Type B pancreatic cell (in vitro differentiated cells): ENCODE measurements around the gene HEG1. TPM values are rescaled to one million over a fixed set of nuclear protein-coding genes. Genes with fewer than 3 reads are reported as not detected.

ENCODE experiments used
- DNase-seq: peaks from one replicate; pipeline ENCODE4 v3.0.0; 2021; ENCODE audit warnings: mixed read lengths; ENCODE audit not compliant: unreplicated experiment; ENCODE audit errors: extremely low spot score
- H3K27ac Mint-ChIP-seq: 2 replicates; pipeline ENCODE4 v1.8.0; 2021; ENCODE audit warnings: mild to moderate bottlenecking, mixed read lengths
- H3K27me3 Mint-ChIP-seq: 2 replicates; pipeline ENCODE4 v1.8.0; 2021; ENCODE audit warnings: mixed read lengths
- H3K36me3 Mint-ChIP-seq: 2 replicates; pipeline ENCODE4 v1.8.0; 2021; ENCODE audit warnings: mixed read lengths
- H3K4me1 Mint-ChIP-seq: one replicate; pipeline ENCODE4 v1.8.0; 2021; ENCODE audit warnings: mixed read lengths; ENCODE audit not compliant: unreplicated experiment
- H3K4me3 Mint-ChIP-seq: 2 replicates; pipeline ENCODE4 v1.8.0; 2021; ENCODE audit warnings: mild to moderate bottlenecking, mixed read lengths
- H3K9me3 Mint-ChIP-seq: 2 replicates; pipeline ENCODE4 v1.8.0; 2021; ENCODE audit warnings: mixed read lengths
- total RNA-seq: library from RNA; stranded (reverse); gene quantifications from 2 replicates; pipeline ENCODE4 v1.2.1, GENCODE V29; 2021; ENCODE audit warnings: low replicate concordance
- TF ChIP-seq, protein P1 (sequence below): fragments of 200-600 bp; sonication (generic); conservative IDR thresholded peaks from 2 replicates; pipeline ENCODE4 v1.5.0; 2021; ENCODE audit warnings: antibody characterized with exemption, mild to moderate bottlenecking

The HEG1 gene
- total RNA-seq, 1 donor from 2014 or later: 43.1 TPM

DNA sequence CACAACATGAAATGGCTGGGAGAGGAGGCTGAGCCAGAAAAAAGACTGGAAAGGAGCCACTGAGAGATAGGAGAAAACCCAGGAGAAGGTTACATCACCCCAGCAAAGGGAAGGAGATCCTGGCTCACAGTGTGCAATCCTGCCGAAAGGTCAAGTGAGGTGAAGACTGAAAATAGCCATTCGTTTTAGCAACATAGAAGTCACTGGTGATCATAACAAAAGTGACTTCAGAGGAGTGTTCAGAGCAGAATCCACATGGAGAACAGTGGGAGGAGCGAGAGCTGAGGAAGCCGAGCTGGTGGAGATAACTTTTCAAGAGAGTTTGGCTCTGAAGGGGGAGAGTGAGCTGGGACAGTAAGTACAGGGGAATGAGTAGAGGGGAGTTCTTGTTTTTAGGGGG, 5.4 kb upstream of the HEG1 start:
- Mint-ChIP-seq H3K4me1 (peaks cover 35% of the 10 kb centered on the region), H3K27ac (peak overlapping the region; percentile 1), H3K27me3 (peaks cover 35% of the 10 kb centered on the region), H3K9me3 (no peaks in the 10 kb centered on the region), H3K4me3 (no peak overlapping the region), H3K36me3 (peaks cover 3% of the 10 kb centered on the region)
- no peak for DNase-seq
- TF ChIP-seq, protein P1, sequence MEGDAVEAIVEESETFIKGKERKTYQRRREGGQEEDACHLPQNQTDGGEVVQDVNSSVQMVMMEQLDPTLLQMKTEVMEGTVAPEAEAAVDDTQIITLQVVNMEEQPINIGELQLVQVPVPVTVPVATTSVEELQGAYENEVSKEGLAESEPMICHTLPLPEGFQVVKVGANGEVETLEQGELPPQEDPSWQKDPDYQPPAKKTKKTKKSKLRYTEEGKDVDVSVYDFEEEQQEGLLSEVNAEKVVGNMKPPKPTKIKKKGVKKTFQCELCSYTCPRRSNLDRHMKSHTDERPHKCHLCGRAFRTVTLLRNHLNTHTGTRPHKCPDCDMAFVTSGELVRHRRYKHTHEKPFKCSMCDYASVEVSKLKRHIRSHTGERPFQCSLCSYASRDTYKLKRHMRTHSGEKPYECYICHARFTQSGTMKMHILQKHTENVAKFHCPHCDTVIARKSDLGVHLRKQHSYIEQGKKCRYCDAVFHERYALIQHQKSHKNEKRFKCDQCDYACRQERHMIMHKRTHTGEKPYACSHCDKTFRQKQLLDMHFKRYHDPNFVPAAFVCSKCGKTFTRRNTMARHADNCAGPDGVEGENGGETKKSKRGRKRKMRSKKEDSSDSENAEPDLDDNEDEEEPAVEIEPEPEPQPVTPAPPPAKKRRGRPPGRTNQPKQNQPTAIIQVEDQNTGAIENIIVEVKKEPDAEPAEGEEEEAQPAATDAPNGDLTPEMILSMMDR: no peak

DNA sequence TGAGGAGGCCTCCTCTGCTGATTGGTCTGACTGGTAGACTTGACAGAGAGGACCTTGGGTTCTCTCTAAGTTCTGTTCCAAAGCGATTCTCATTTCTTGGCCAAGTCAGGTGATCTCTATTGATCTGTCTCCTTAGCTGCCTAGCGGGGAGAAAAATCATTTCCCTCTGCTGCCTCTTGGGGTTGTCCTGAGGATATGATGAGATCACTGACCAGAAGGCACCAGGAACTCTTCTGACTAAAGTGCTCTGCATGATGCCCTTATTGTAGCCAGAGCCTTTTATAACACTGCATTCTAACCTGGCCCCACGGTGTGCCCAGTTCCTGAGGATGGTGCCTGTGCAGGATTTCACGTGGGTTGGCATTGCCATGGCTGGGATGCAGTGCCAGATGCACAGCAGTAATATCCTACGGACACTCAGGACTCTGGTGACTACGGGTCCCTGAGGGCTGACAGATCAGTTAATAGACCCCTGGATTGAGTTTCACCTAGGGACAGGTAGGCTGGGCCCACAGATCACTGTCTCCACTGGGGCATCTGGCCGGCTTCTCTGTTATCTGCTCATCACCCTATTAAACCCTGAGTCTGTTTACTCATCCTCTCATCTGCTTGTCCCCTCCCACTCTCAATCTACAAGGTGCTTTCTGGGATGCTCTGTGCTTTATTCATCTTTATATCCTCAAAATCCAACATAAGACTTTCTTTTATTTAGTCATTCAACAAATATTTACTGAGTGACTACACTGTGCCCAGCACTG, 3.9 kb upstream of the HEG1 start:
- H3K27me3 Mint-ChIP-seq: peaks cover 40% of the 10 kb centered on the region
- H3K27ac Mint-ChIP-seq: no peak overlapping the region
- TF ChIP-seq, protein P1: peak; percentile 29
- DNase-seq: no peak
- H3K36me3 Mint-ChIP-seq: peaks cover 3% of the 10 kb centered on the region
- H3K4me3 Mint-ChIP-seq: no peak overlapping the region
- H3K4me1 Mint-ChIP-seq: peaks cover 35% of the 10 kb centered on the region
- no peaks in the 10 kb centered on the region for H3K9me3 Mint-ChIP-seq

GRCh38 chr3:125058959-125059358, 3.2 kb upstream of the HEG1 start:
- Mint-ChIP-seq H3K4me1 (peaks cover 37% of the 10 kb centered on the region), H3K27ac (no peak overlapping the region), H3K27me3 (peaks cover 47% of the 10 kb centered on the region), H3K9me3 (no peaks in the 10 kb centered on the region), H3K36me3 (no peaks in the 10 kb centered on the region), H3K4me3 (no peak overlapping the region)
- no peak for DNase-seq
- TF ChIP-seq, protein P1: no peak

DNA sequence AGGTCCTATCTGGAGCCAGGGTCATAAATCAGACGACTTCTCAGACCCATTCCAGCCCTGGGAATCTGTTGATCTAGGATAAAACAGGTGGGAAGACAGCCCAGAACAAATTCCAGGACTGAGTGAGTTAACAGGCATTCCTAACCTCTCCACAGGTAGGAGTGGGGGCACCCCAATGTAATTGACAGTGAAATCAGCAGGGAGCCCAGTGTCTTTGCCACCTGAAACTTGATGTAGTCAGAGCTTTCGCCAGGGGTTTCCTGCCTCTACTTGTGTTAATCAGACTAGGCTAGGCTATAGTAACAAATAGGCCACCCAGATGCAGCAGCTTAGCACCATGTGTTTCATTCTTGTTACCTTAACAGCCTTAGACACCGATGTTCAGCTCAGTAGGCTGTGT, 2.7 kb upstream of the HEG1 start:
- no peak overlapping the region for H3K27ac Mint-ChIP-seq
- DNase-seq: no peak
- no peak overlapping the region for H3K4me3 Mint-ChIP-seq
- H3K27me3 Mint-ChIP-seq: peaks cover 51% of the 10 kb centered on the region
- H3K36me3 Mint-ChIP-seq: no peaks in the 10 kb centered on the region
- H3K4me1 Mint-ChIP-seq: peaks cover 37% of the 10 kb centered on the region
- TF ChIP-seq, protein P1: no peak
- H3K9me3 Mint-ChIP-seq: no peaks in the 10 kb centered on the region

DNA sequence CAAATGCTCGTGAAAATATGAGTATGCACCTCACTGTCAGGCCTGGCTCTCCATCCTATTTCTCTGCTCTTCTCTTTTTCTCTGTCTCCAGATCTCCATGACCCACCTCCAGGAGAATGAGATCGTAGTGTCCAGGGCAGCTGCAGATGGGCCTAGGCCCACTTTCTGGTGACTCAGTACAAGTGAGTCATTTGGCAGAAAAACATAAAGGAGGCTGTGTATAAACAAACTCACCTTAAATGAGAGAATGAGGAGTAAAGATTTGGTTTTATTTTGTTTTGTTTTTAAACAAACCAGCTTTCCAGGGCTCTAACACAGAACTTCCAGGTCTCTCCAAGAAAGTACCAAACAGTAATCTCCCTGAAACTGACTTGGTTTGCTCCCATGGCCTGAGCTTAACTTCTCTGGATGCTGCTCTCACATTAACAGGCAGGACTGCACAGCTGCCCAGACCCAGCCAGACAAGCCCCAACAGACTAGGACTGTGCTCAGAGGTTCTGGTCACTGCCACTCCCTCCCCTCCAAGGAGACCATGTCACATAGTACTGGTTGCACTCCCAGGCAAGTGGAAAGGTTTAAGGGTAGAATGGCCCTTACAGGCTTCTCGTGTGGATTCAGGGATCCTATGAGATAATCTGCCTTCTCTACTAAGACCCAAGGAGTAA, 1.5 kb upstream of the HEG1 start:
- TF ChIP-seq, protein P1: no peak
- Mint-ChIP-seq H3K4me1 (peaks cover 37% of the 10 kb centered on the region), H3K4me3 (peak overlapping the region; percentile 80), H3K9me3 (no peaks in the 10 kb centered on the region), H3K27ac (peak overlapping the region; percentile 28), H3K27me3 (peaks cover 58% of the 10 kb centered on the region), H3K36me3 (no peaks in the 10 kb centered on the region)
- no peak for DNase-seq
